H9 (cell line): ENCODE measurements around the gene LAMA5. TPM values are rescaled to one million over a fixed set of nuclear protein-coding genes. Genes with fewer than 3 reads are reported as not detected.

Experiments
- DNase-seq: peaks from one replicate; pipeline ENCODE4 v3.0.0-alpha.2; 2017
- H2AFZ ChIP-seq: one replicate; pipeline ENCODE4 v1.6.1; 2013; ENCODE audit warnings: mild to moderate bottlenecking, low read length, control low read depth, moderate library complexity
- H2AK5ac ChIP-seq: 2 replicates; pipeline ENCODE4 v1.6.1; 2013; ENCODE audit warnings: low read length, control low read depth, mixed read lengths; ENCODE audit not compliant: insufficient read length
- H2BK120ac ChIP-seq: one replicate; pipeline ENCODE4 v1.6.1; 2013; ENCODE audit warnings: low read depth, mild to moderate bottlenecking, low read length, control low read depth, inconsistent platforms; ENCODE audit not compliant: poor library complexity, severe bottlenecking
- H2BK12ac ChIP-seq: 2 replicates; pipeline ENCODE4 v1.6.1; 2013; ENCODE audit warnings: low read length, control low read depth, mixed read lengths, low read depth; ENCODE audit not compliant: insufficient read length
- H2BK15ac ChIP-seq: 2 replicates; pipeline ENCODE4 v1.6.1; 2013; ENCODE audit warnings: low read depth, low read length, control low read depth
- H2BK20ac ChIP-seq: one replicate; pipeline ENCODE4 v1.6.1; 2013; ENCODE audit warnings: low read depth, mild to moderate bottlenecking, low read length, control low read depth, inconsistent platforms; ENCODE audit not compliant: poor library complexity, severe bottlenecking
- H2BK5ac ChIP-seq: 2 replicates; pipeline ENCODE4 v1.6.1; 2013; ENCODE audit warnings: low read length, control low read depth, mixed read lengths; ENCODE audit not compliant: insufficient read length
- H3K14ac ChIP-seq: 2 replicates; pipeline ENCODE4 v1.6.1; 2013; ENCODE audit warnings: low read length, control low read depth; ENCODE audit not compliant: insufficient read depth
- H3K18ac ChIP-seq: 2 replicates; pipeline ENCODE4 v1.6.1; 2013; ENCODE audit warnings: low read depth, mild to moderate bottlenecking, mixed read lengths, low read length, control low read depth; ENCODE audit not compliant: insufficient read length
- H3K23ac ChIP-seq: 2 replicates; pipeline ENCODE4 v1.6.1; 2013; ENCODE audit warnings: low read length, control low read depth, mixed read lengths, low read depth; ENCODE audit not compliant: insufficient read length
- H3K23me2 ChIP-seq: 2 replicates; pipeline ENCODE4 v1.6.1; 2013; ENCODE audit warnings: low read depth, mild to moderate bottlenecking, mixed read lengths, low read length, control low read depth; ENCODE audit not compliant: insufficient read length, poor library complexity, severe bottlenecking
- H3K27ac ChIP-seq: 2 replicates; pipeline ENCODE4 v1.5.1; 2013; ENCODE audit warnings: low read length, control low read depth, mixed read lengths, low read depth; ENCODE audit not compliant: insufficient read length
- H3K27me3 ChIP-seq: 2 replicates; pipeline ENCODE4 v1.6.1; 2013; ENCODE audit warnings: low read length, control low read depth, inconsistent platforms; ENCODE audit not compliant: insufficient read depth
- H3K4ac ChIP-seq: 2 replicates; pipeline ENCODE4 v1.6.1; 2013; ENCODE audit warnings: low read depth, mild to moderate bottlenecking, control low read depth, inconsistent platforms, low read length, moderate library complexity
- H3K4me1 ChIP-seq: 2 replicates; pipeline ENCODE4 v1.6.1; 2013; ENCODE audit warnings: low read length, control low read depth, inconsistent platforms; ENCODE audit not compliant: insufficient read depth
- H3K4me2 ChIP-seq: 2 replicates; pipeline ENCODE4 v1.6.1; 2013; ENCODE audit warnings: low read length, control low read depth, mixed read lengths; ENCODE audit not compliant: insufficient read length, insufficient read depth
- H3K56ac ChIP-seq: 2 replicates; pipeline ENCODE4 v1.6.1; 2013; ENCODE audit warnings: low read depth, mild to moderate bottlenecking, mixed read lengths, low read length, control low read depth; ENCODE audit not compliant: insufficient read length
- H3K79me1 ChIP-seq: 2 replicates; pipeline ENCODE4 v1.6.1; 2013; ENCODE audit warnings: low read depth, mild to moderate bottlenecking, moderate library complexity, low read length, control low read depth, inconsistent platforms; ENCODE audit not compliant: insufficient read depth, poor library complexity, severe bottlenecking
- H3K79me2 ChIP-seq: 2 replicates; pipeline ENCODE4 v1.6.1; 2013; ENCODE audit warnings: low read length, control low read depth, inconsistent platforms; ENCODE audit not compliant: insufficient read depth
- H3K9ac ChIP-seq: 2 replicates; pipeline ENCODE4 v1.6.1; 2013; ENCODE audit warnings: low read length, control low read depth, mixed read lengths; ENCODE audit not compliant: insufficient read length; ENCODE audit errors: extremely low read depth
- H3K9me3 ChIP-seq: one replicate; pipeline ENCODE4 v1.6.1; 2013; ENCODE audit warnings: low read depth, low read length, inconsistent platforms; ENCODE audit not compliant: control insufficient read depth
- H3T11ph ChIP-seq: one replicate; pipeline ENCODE4 v1.6.1; 2013; ENCODE audit warnings: mild to moderate bottlenecking, low read length, control low read depth, inconsistent platforms
- H4K20me1 ChIP-seq: one replicate; pipeline ENCODE4 v1.6.1; 2013; ENCODE audit not compliant: control insufficient read depth, insufficient read length, insufficient read depth
- H4K5ac ChIP-seq: 2 replicates; pipeline ENCODE4 v1.6.1; 2013; ENCODE audit warnings: low read depth, mild to moderate bottlenecking, mixed read lengths, low read length, control low read depth; ENCODE audit not compliant: insufficient read length
- H4K8ac ChIP-seq: replicated peaks from 2 replicates; pipeline ENCODE4 v1.6.1; 2013; ENCODE audit warnings: low read length, control low read depth, mixed read lengths, low read depth; ENCODE audit not compliant: insufficient read length
- H4K91ac ChIP-seq: 2 replicates; pipeline ENCODE4 v1.6.1; 2013; ENCODE audit warnings: low read depth, mild to moderate bottlenecking, moderate library complexity, mixed read lengths, low read length, control low read depth; ENCODE audit not compliant: insufficient read length
- H3K27ac Mint-ChIP-seq, 3 experiments: 2 replicates in 2 of 3; 3 replicates in 1 of 3; pipeline ENCODE4 v1.8.0; 2020 to 2021; ENCODE audit warnings: mixed read lengths in 3 of 3, mild to moderate bottlenecking in 1 of 3, moderate library complexity in 1 of 3
- H3K27me3 Mint-ChIP-seq: 2 replicates; pipeline ENCODE4 v1.8.0; 2021; ENCODE audit warnings: low read depth, mild to moderate bottlenecking, moderate library complexity, mixed read lengths
- H3K36me3 Mint-ChIP-seq, 3 experiments: 2 replicates in 2 of 3; 3 replicates in 1 of 3; pipeline ENCODE4 v1.8.0; 2020 to 2021; ENCODE audit warnings: low read depth in 3 of 3, mixed read lengths in 3 of 3; ENCODE audit not compliant: insufficient read depth in 1 of 3
- H3K4me1 Mint-ChIP-seq, 2 experiments: 2 replicates each; pipeline ENCODE4 v1.8.0; 2020; ENCODE audit warnings: mixed read lengths in 2 of 2
- H3K4me3 Mint-ChIP-seq, 2 experiments: 2 replicates in 1 of 2; 3 replicates in 1 of 2; pipeline ENCODE4 v1.8.0; 2020 to 2021; ENCODE audit warnings: mild to moderate bottlenecking in 2 of 2, mixed read lengths in 2 of 2, moderate library complexity in 1 of 2
- H3K9me3 Mint-ChIP-seq, 2 experiments: 2 replicates in 1 of 2; 3 replicates in 1 of 2; pipeline ENCODE4 v1.8.0; 2020; ENCODE audit warnings: mild to moderate bottlenecking in 2 of 2, mixed read lengths in 2 of 2, moderate library complexity in 1 of 2
- CTCF ChIP-seq: fragments of 200-600 bp; sonication (generic); conservative IDR thresholded peaks from 3 replicates; pipeline ENCODE4 v1.8.0; 2021; ENCODE audit warnings: antibody characterized with exemption, mild to moderate bottlenecking
- WGBS: extraction: QIAGEN DNeasy Blood & Tissue Kit; methylation state at CpG from one replicate; pipeline ENCODE4 v1.1.7; 2013; ENCODE audit warnings: missing lambda C conversion rate, low lambda C conversion rate, mixed read lengths; ENCODE audit not compliant: insufficient read length; ENCODE audit errors: extremely low coverage; 5-methylcytosine and 5-hydroxymethylcytosine counted together
- total RNA-seq: library from RNA; stranded (reverse); gene quantifications from 2 replicates; pipeline ENCODE4 v1.2.1, GENCODE V29; 2021

Gene LAMA5
- total RNA-seq, 1 experiment from 2014 or later = 200 TPM

- Histone ChIP-seq H3K56ac (no peak overlapping the region), H4K8ac (no peak overlapping the region), H3K27ac (no peak overlapping the region), H3K79me2 (peaks cover 3% of the 10 kb centered on the region; the same call in 1 of the 2 replicates), H3K23me2 (peaks cover 12% of the 10 kb centered on the region), H3K4me2 (no peak overlapping the region), H3K27me3 (no peaks in the 10 kb centered on the region), H3K23ac (no peak overlapping the region), H3K9ac (no peak overlapping the region), H4K20me1 (no peaks in the 10 kb centered on the region), H2BK5ac (no peak overlapping the region), H2BK12ac (no peak overlapping the region), H3T11ph (no peak overlapping the region), H3K4ac (no peak overlapping the region; the same call in 1 of the 2 replicates), H3K4me1 (peaks cover 4% of the 10 kb centered on the region; the same call in 1 of the 2 replicates), H2AFZ (no peak overlapping the region), H2BK20ac (no peak overlapping the region), H3K14ac (no peak overlapping the region; the same call in 1 of the 2 replicates), H3K9me3 (no peaks in the 10 kb centered on the region), H2AK5ac (no peak overlapping the region), H2BK15ac (no peak overlapping the region), H4K91ac (no peak overlapping the region), H2BK120ac (no peak overlapping the region), H3K18ac (no peak overlapping the region), H4K5ac (no peak overlapping the region), H3K79me1 (no peaks in the 10 kb centered on the region)
- Mint-ChIP-seq H3K9me3 (peaks cover 2 to 10% of the 10 kb centered on the region in 2 experiments), H3K4me3 (no peak overlapping the region), H3K27me3 (peaks cover 2% of the 10 kb centered on the region; the same call in 1 of the 2 replicates), H3K4me1 (peaks cover 19 to 25% of the 10 kb centered on the region in 2 experiments), H3K36me3 (peaks cover 0 to 11% (median 5%) of the 10 kb centered on the region in 3 experiments; a peak in 6 of 7 replicates), H3K27ac (no peak overlapping the region)
- no peak for TF ChIP-seq CTCF
- no peak for DNase-seq
- no CpG with 5 or more reads among the region's 18 CpGs for WGBS
Observed at GRCh38 chr20:62370807-62371587, 3.9 kb upstream of the LAMA5 start.
